ENCODE results near the gene KRTAP25-1. TPM values are rescaled to one million over a fixed set of nuclear protein-coding genes. Genes with fewer than 3 reads are reported as not detected.

The KRTAP25-1 gene
- total RNA-seq, 6 experiments from 2014 or later = not detected

DNA sequence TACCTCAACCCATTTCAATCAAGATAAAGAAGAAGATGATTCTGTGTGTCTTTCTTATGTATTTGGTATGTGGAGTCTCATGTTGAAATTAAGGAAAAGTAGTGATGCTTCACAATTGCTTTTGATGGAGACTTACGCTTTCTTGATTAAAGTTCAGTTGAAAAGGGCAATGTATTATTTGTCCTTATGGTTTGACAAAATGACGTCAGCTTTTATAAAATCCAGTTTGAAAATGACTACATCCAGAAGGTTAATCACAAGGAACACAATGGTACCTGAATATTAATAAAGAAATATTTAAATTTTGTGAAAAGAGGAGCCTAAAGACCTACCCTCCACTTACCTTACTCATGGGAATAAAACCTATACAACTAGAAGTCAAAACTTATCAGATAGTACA lies 26.4 kb upstream of the KRTAP25-1 start:
- H3K4me1 Mint-ChIP-seq (ENCODE audit: low read depth) = no peaks in the 10 kb centered on the region
- H3K27ac Mint-ChIP-seq = no peak overlapping the region
- peaks cover 54% of the 10 kb centered on the region for H3K9me3 Mint-ChIP-seq
- no peaks in the 10 kb centered on the region for H3K36me3 Mint-ChIP-seq (ENCODE audit: low read depth)
- DNase-seq = no peak
- H3K27me3 Mint-ChIP-seq (ENCODE audit: insufficient read depth) = no peaks in the 10 kb centered on the region
- TF ChIP-seq, protein P1, sequence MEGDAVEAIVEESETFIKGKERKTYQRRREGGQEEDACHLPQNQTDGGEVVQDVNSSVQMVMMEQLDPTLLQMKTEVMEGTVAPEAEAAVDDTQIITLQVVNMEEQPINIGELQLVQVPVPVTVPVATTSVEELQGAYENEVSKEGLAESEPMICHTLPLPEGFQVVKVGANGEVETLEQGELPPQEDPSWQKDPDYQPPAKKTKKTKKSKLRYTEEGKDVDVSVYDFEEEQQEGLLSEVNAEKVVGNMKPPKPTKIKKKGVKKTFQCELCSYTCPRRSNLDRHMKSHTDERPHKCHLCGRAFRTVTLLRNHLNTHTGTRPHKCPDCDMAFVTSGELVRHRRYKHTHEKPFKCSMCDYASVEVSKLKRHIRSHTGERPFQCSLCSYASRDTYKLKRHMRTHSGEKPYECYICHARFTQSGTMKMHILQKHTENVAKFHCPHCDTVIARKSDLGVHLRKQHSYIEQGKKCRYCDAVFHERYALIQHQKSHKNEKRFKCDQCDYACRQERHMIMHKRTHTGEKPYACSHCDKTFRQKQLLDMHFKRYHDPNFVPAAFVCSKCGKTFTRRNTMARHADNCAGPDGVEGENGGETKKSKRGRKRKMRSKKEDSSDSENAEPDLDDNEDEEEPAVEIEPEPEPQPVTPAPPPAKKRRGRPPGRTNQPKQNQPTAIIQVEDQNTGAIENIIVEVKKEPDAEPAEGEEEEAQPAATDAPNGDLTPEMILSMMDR (IDR thresholded peaks at IDR 0.05) = no peak
- H3K4me3 Mint-ChIP-seq = no peak overlapping the region

DNA sequence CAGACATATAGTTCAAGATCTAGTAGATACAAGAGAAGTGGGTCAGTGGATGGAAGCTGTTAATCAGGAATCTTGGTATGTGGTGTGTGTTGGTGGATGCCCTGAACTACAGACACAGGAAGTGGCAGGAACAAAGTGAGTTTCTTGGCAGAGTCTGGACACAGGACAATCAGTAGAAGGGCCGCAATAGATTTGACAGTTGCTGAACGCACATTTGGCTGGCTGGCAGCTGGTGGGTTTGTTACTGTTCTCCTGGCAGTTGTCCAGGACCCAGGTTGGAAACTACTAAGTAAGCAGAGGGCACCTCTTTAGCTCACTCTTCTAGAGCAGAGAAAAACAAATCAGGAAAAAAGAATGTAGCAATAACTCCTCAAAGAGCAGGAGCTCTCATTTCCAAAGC lies 17.6 kb upstream of the KRTAP25-1 start:
- Mint-ChIP-seq H3K27ac (no peak overlapping the region), H3K4me3 (no peak overlapping the region), H3K27me3 (ENCODE audit: insufficient read depth) (no peaks in the 10 kb centered on the region), H3K4me1 (ENCODE audit: low read depth) (no peaks in the 10 kb centered on the region), H3K9me3 (peaks cover 47% of the 10 kb centered on the region), H3K36me3 (ENCODE audit: low read depth) (no peaks in the 10 kb centered on the region)
- no peak for DNase-seq
- TF ChIP-seq, protein P1 (IDR thresholded peaks at IDR 0.05) = no peak

DNA sequence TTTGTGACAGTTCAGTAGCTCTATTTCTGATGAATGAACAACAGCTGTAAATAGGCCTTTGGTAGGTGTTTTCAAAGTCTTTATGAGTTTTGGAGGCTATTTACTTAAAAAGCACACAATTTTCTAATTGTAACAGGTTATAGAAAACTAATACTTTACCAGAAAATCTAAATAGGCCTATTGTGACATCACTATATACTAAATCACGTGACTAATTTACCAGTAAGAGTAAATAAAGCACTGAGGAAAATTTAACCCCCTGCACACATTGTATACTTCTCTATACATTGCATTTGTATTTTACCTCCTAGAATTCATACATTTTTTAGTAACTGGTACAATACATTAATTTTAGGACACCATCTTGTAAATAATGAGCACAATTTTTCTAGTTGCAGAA lies 15.8 kb upstream of the KRTAP25-1 start:
- Mint-ChIP-seq H3K9me3 (peaks cover 56% of the 10 kb centered on the region), H3K36me3 (ENCODE audit: low read depth) (no peaks in the 10 kb centered on the region), H3K27me3 (ENCODE audit: insufficient read depth) (no peaks in the 10 kb centered on the region), H3K27ac (no peak overlapping the region), H3K4me3 (no peak overlapping the region), H3K4me1 (ENCODE audit: low read depth) (no peaks in the 10 kb centered on the region)
- TF ChIP-seq, protein P1 (IDR thresholded peaks at IDR 0.05) = no peak
- DNase-seq = no peak

GRCh38 chr21:30282850-30283249 lies 6.5 kb downstream of the KRTAP25-1 start, which contains the start of gene KRTAP24-1:
Gene KRTAP24-1, minus strand, starts transcription at chr21:30282950. Its CDS starts 18 bp downstream, at chr21:30282932.
- H3K27ac Mint-ChIP-seq = no peak within 1 kb of the TSS
- DNase-seq = no peak
- peaks cover 2% of the 10 kb centered on the region; the same call in 1 of the 2 replicates for H3K27me3 Mint-ChIP-seq (ENCODE audit: insufficient read depth)
- H3K36me3 Mint-ChIP-seq (ENCODE audit: low read depth) = no peaks in the 10 kb centered on the region
- TF ChIP-seq, protein P1 (IDR thresholded peaks at IDR 0.05) = no peak
- H3K4me1 Mint-ChIP-seq (ENCODE audit: low read depth) = no peaks in the 10 kb centered on the region
- H3K9me3 Mint-ChIP-seq = peaks cover 32% of the 10 kb centered on the region
- H3K4me3 Mint-ChIP-seq = no peak within 1 kb of the TSS

- Mint-ChIP-seq H3K4me1 (ENCODE audit: low read depth) (no peaks in the 10 kb centered on the region), H3K36me3 (ENCODE audit: low read depth) (no peaks in the 10 kb centered on the region), H3K27ac (no peak overlapping the region), H3K27me3 (ENCODE audit: insufficient read depth) (no peaks in the 10 kb centered on the region), H3K9me3 (peaks cover 47% of the 10 kb centered on the region), H3K4me3 (no peak overlapping the region)
- no peak for DNase-seq
- TF ChIP-seq, protein P1 (IDR thresholded peaks at IDR 0.05) = no peak
Measured at GRCh38 chr21:30271611-30272010, 17.7 kb downstream of the KRTAP25-1 start.

- no peaks in the 10 kb centered on the region for H3K36me3 Mint-ChIP-seq (ENCODE audit: low read depth)
- peaks cover 46% of the 10 kb centered on the region for H3K9me3 Mint-ChIP-seq
- TF ChIP-seq, protein P1 (IDR thresholded peaks at IDR 0.05) = no peak
- no peak overlapping the region for H3K4me3 Mint-ChIP-seq
- no peak overlapping the region for H3K27ac Mint-ChIP-seq
- H3K27me3 Mint-ChIP-seq (ENCODE audit: insufficient read depth) = no peaks in the 10 kb centered on the region
- H3K4me1 Mint-ChIP-seq (ENCODE audit: low read depth) = no peaks in the 10 kb centered on the region
- DNase-seq = no peak
Measured at GRCh38 chr21:30271156-30271555, 18.2 kb downstream of the KRTAP25-1 start.

Data from HFFc6 (cell line).